Left lung (tissue), 10 donors: ENCODE results near the gene CSF1. TPM values are rescaled to one million over a fixed set of nuclear protein-coding genes. Genes with fewer than 3 reads are reported as not detected.

Experiments used
- ATAC-seq: fragments of 200-7000 bp; cut with Tn5 transposase; one replicate; pipeline ENCODE4 v1.9.1; 2020; ENCODE audit warnings: moderate library complexity
- DNase-seq, 4 donors: peaks; one replicate each; pipeline ENCODE4 v3.0.0-alpha.2; 2013 to 2020
- H3K27ac ChIP-seq, 2 donors: fragments of 200-600 bp; sonication (generic) in 1 of 2; one replicate each; pipeline versions ENCODE4 v1.5.0 to v1.8.0; 2020 to 2021
- H3K27me3 ChIP-seq, 2 donors: fragments of 200-600 bp; sonication (generic) in 1 of 2; one replicate each; pipeline versions ENCODE4 v1.5.0 to v1.8.0; 2020 to 2021
- H3K36me3 ChIP-seq, 2 donors: fragments of 200-600 bp; sonication (generic) in 1 of 2; one replicate each; pipeline versions ENCODE4 v1.5.0 to v1.8.0; 2020 to 2021
- H3K4me1 ChIP-seq, 2 donors: fragments of 200-600 bp; one replicate each; pipeline ENCODE4 v1.8.0; 2021
- H3K4me3 ChIP-seq, 2 donors: fragments of 200-600 bp; sonication (generic) in 1 of 2; one replicate each; pipeline versions ENCODE4 v1.5.0 to v1.8.0; 2020 to 2021; ENCODE audit warnings: mild to moderate bottlenecking in 1 of 2
- H3K9me3 ChIP-seq, 2 donors: fragments of 200-600 bp; sonication (generic) in 1 of 2; one replicate each; pipeline versions ENCODE4 v1.5.0 to v1.8.0; 2020 to 2021
- CTCF ChIP-seq, 2 donors: fragments of 200-600 bp; sonication (generic) in 1 of 2; IDR thresholded peaks; one replicate each; pipeline versions ENCODE4 v1.5.0 to v1.8.0; 2021; ENCODE audit warnings: antibody characterized with exemption in 2 of 2
- intact Hi-C, 2 donors: fragments of 100-400 bp; cut with DNase I; formaldehyde crosslinking; loops; one replicate each; pipeline versions ENCODE4 v1.11.2 to v1.14.2; 2022
- polyA plus RNA-seq, 6 donors: library from polyadenylated mRNA; unstranded; fragments of 120-200 nt; gene quantifications; one replicate each; pipeline ENCODE4 v1.2.1, GENCODE V29; 2013; ENCODE audit not compliant: insufficient read length in 6 of 6
- total RNA-seq, 2 donors: library from RNA; stranded (reverse); fragmentation: NEBNext Ultra II Directional; extraction: Animal tissue kit (Norgen Biotek cat#: 25700); gene quantifications; one replicate each; pipeline ENCODE4 v1.2.1, GENCODE V29; 2021
- donor health status: DM: no; HTN: yes; CAD: no.
- donor health status: DM: no; HTN: no; CAD: no.

Gene CSF1
- total and polyA plus RNA-seq, 8 donors = 6.9 to 68.0 (median 10.0) TPM

- Histone ChIP-seq H3K4me3 (no peak overlapping the region), H3K36me3 (peaks cover 0 to 100% of the 10 kb centered on the region in 2 donors), H3K9me3 (no peaks in the 10 kb centered on the region), H3K27me3 (no peaks in the 10 kb centered on the region), H3K4me1 (peaks cover 0 to 8% of the 10 kb centered on the region in 2 donors), H3K27ac (no peak overlapping the region)
- DNase-seq (no peak), ATAC-seq (no peak)
- intact Hi-C loops = no loop called here
- no peak for TF ChIP-seq CTCF (IDR thresholded peaks at IDR 0.05)
These were observed 11.7 kb downstream of the CSF1 start for GRCh38 chr1:109922326-109922725.

GRCh38 chr1:109923131-109923945 is 12.7 kb downstream of the CSF1 start:
- Histone ChIP-seq H3K27ac (no peak overlapping the region), H3K4me3 (no peak overlapping the region), H3K9me3 (no peaks in the 10 kb centered on the region), H3K36me3 (peaks cover 0 to 93% of the 10 kb centered on the region in 2 donors), H3K4me1 (peaks cover 8 to 13% of the 10 kb centered on the region in 2 donors), H3K27me3 (no peaks in the 10 kb centered on the region)
- TF ChIP-seq CTCF (IDR thresholded peaks at IDR 0.05) = peak in 1 of 2 donors; percentile 47
- peak; percentile 20 for ATAC-seq
- intact Hi-C loops = no loop called here
- DNase-seq = no peak

DNA sequence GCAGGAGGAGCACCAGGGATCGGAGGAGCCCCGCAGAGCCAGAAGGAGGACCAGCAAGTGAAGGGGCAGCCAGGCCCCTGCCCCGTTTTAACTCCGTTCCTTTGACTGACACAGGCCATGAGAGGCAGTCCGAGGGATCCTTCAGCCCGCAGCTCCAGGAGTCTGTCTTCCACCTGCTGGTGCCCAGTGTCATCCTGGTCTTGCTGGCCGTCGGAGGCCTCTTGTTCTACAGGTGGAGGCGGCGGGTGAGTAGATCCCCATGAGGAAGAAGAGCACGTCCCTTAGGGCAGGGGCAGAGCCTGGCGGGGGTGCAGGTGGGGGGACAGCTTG is 13.3 kb downstream of the CSF1 start:
- H3K27me3 ChIP-seq = no peaks in the 10 kb centered on the region
- H3K27ac ChIP-seq = no peak overlapping the region
- TF ChIP-seq CTCF (IDR thresholded peaks at IDR 0.05) = no peak
- H3K9me3 ChIP-seq = no peaks in the 10 kb centered on the region
- H3K4me1 ChIP-seq = peaks cover 11 to 18% of the 10 kb centered on the region in 2 donors
- ATAC-seq = no peak
- no peak for DNase-seq
- intact Hi-C loops = no loop called here
- no peak overlapping the region for H3K4me3 ChIP-seq
- H3K36me3 ChIP-seq = peaks cover 0 to 93% of the 10 kb centered on the region in 2 donors

- ATAC-seq (no peak), DNase-seq (no peak)
- Histone ChIP-seq H3K4me3 (no peak overlapping the region), H3K27me3 (no peaks in the 10 kb centered on the region), H3K9me3 (no peaks in the 10 kb centered on the region), H3K4me1 (peaks cover 11 to 22% of the 10 kb centered on the region in 2 donors), H3K36me3 (peaks cover 0 to 93% of the 10 kb centered on the region in 2 donors), H3K27ac (no peak overlapping the region)
- TF ChIP-seq CTCF (IDR thresholded peaks at IDR 0.05) = no peak
- intact Hi-C loops = no loop called here
These were observed 13.7 kb downstream of the CSF1 start for GRCh38 chr1:109924316-109924715.

DNA sequence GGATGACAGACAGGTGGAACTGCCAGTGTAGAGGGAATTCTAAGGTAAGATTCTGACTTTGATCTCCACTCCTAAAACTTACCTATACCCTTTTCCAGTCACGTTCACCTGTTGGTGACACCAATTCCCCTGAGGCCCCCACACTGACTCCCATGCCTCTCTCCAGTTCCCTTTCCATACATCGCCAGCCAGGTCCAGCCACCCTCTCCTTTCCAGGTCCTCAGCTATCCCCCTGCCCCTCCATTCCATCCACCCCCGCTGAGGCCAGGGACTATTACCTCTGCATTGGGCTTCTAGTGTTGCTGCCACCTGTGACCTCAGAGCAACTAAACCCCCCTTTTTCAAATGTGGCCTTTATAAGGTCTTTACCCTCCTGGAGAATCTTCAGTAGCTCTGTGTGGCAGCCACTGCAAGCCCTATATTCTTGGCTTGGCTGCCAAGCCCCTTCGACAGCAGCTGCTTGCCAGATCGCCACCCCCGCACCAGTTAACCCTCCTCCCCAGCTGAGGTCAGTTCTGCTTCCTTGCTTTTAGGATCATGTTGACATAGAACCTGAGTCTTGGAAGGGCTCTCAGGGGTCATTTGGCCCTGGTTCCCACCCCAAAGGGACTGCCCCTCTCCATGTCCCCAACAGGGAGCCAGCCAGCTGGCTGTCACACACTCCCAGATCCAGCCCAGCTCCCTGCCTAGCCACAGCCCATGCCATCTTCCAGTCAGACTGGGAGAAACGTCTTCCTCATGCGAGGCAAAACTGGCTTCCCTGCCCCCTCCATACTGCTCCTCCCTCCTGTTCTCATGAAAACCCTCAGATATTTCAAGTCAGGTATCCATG is 14.7 kb downstream of the CSF1 start:
- no peak for TF ChIP-seq CTCF (IDR thresholded peaks at IDR 0.05)
- H3K27ac ChIP-seq = no peak overlapping the region
- ATAC-seq (no peak), DNase-seq (no peak)
- no peaks in the 10 kb centered on the region for H3K27me3 ChIP-seq
- H3K4me3 ChIP-seq = no peak overlapping the region
- intact Hi-C loops = no loop called here
- H3K36me3 ChIP-seq = peaks cover 0 to 93% of the 10 kb centered on the region in 2 donors
- no peaks in the 10 kb centered on the region for H3K9me3 ChIP-seq
- H3K4me1 ChIP-seq = peaks cover 11 to 24% of the 10 kb centered on the region in 2 donors
